ENCODE results near the gene TCF3.

GRCh38 chr19:1691589-1692290 is 39.3 kb upstream of the TCF3 start:
- TF ChIP-seq CTCF (conservative IDR thresholded peaks at IDR 0.05; ENCODE audit: low read length) (no peak), EZH2phosphoT487 (IDR thresholded peaks at IDR 0.05; ENCODE audit: borderline replicate concordance) (no peak)
